H1 (cell line): ENCODE measurements around the gene MTMR10. TPM values are rescaled to one million over a fixed set of nuclear protein-coding genes. Genes with fewer than 3 reads are reported as not detected.

Experiments
- CHD7 ChIP-seq: fragments of 300-600 bp; sonication (generic); IDR thresholded peaks from 2 replicates; pipeline ENCODE4 v1.7.1; 2012; ENCODE audit warnings: low read length, moderate library complexity, mild to moderate bottlenecking, inconsistent platforms; ENCODE audit not compliant: insufficient replicate concordance
- GTF2F1 ChIP-seq: IDR thresholded peaks from 2 replicates; pipeline ENCODE4 v1.6.1; 2012; ENCODE audit warnings: low read depth, low read length, improper control_type of control experiment, borderline replicate concordance
- HDAC6 ChIP-seq: IDR thresholded peaks from one replicate; pipeline ENCODE4 v1.7.1; 2012; ENCODE audit warnings: low read depth, mild to moderate bottlenecking, inconsistent platforms, low read length, moderate library complexity
- KDM1A ChIP-seq: fragments of 200-600, 300-600 bp; sonication (generic); IDR thresholded peaks from 2 replicates; pipeline ENCODE4 v1.7.1; 2016; ENCODE audit warnings: mild to moderate bottlenecking, low read length, borderline replicate concordance
- SRF ChIP-seq: IDR thresholded peaks from 2 replicates; pipeline ENCODE4 v1.6.1; 2011; ENCODE audit warnings: mild to moderate bottlenecking, low read depth, low read length, moderate library complexity
- polyA plus RNA-seq, 7 experiments: library from polyadenylated mRNA; depleted of rRNA in 3 of 7; stranded (reverse) in 5 of 7; unstranded in 2 of 7; fragments of >200 nt in 5 of 7; fragments of 200-250 nt in 2 of 7; gene quantifications; 1 replicate in 5 of 7; 2 replicates in 1 of 7; 4 replicates in 1 of 7; pipeline versions ENCODE4 v1.2.1 to v1.2.3, GENCODE V29; 2011 to 2013; ENCODE audit warnings: missing spikeins in 2 of 7, mixed read lengths in 2 of 7
- total RNA-seq: library from RNA; stranded (reverse); fragmentation: NEBNext Ultra II Directional; extraction: Animal tissue kit (Norgen Biotek cat#: 25700); gene quantifications from 2 replicates; pipeline ENCODE4 v1.2.1, GENCODE V29; 2021

The MTMR10 gene
- total and polyA plus RNA-seq, 2 of the 8 experiments (the other 6 are each of a cell fraction or from before 2014, with no cell fraction given): 3.8 to 13.1 TPM

DNA sequence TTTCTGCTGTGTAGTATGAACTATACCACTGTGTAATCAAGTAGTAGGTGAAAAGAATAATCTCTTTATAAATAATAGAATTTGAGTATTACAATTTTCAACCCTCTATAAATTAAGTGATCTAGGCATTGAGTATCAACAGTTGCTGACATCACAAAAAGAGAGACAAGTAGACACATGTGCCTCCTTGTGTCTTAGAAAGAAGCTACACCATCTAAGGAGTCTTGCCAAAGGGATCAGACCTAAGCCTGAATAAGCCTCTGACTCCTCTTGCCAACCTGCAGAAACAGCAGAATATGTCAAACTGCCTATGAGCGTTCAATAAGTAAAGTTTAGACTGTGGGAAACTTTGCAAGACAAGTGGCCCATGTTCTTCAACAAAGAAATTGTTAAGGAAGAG, 5.8 kb upstream of the MTMR10 start (continued):
- no peak for TF ChIP-seq CHD7
- no peak for TF ChIP-seq HDAC6
- no peak for TF ChIP-seq GTF2F1
- TF ChIP-seq KDM1A: no peak
- TF ChIP-seq SRF: no peak
